HG03139 (cell line): ENCODE results near the gene CTTN.

ENCODE experiments used
- ATAC-seq: cut with Tn5 transposase; IDR thresholded peaks from one replicate; pipeline ENCODE4 v1.9.1; 2021; ENCODE audit not compliant: unreplicated experiment

CTTN gene

GRCh38 chr11:70473186-70473872, 75.0 kb downstream of the CTTN start:
- ATAC-seq: no peak

- no peak for ATAC-seq
Observed at GRCh38 chr11:70473873-70474690, 75.8 kb downstream of the CTTN start.

GRCh38 chr11:70474710-70475109, 76.4 kb downstream of the CTTN start:
- ATAC-seq: no peak

- ATAC-seq: no peak
Observed at GRCh38 chr11:70476669-70477068, 78.3 kb downstream of the CTTN start.

- ATAC-seq: no peak
Observed at GRCh38 chr11:70477176-70477575, 78.8 kb downstream of the CTTN start.

GRCh38 chr11:70477609-70478008, 79.3 kb downstream of the CTTN start:
- ATAC-seq: no peak

GRCh38 chr11:70478166-70478890, 80.0 kb downstream of the CTTN start:
- no peak for ATAC-seq

GRCh38 chr11:70480711-70481110, 82.4 kb downstream of the CTTN start:
- ATAC-seq: no peak

- ATAC-seq: no peak
Observed at GRCh38 chr11:70481625-70482528, 83.5 kb downstream of the CTTN start.

- ATAC-seq: no peak
Observed at GRCh38 chr11:70482529-70482917, 84.2 kb downstream of the CTTN start.

- ATAC-seq: no peak
Observed at GRCh38 chr11:70483077-70483861, 84.9 kb downstream of the CTTN start.

- no peak for ATAC-seq
Observed at GRCh38 chr11:70483917-70484316, 85.6 kb downstream of the CTTN start.

GRCh38 chr11:70485326-70486025, 87.1 kb downstream of the CTTN start:
- ATAC-seq: no peak

GRCh38 chr11:70486026-70486415, 87.7 kb downstream of the CTTN start:
- no peak for ATAC-seq
